Measurements from ENCODE around the gene FMN2. TPM values are rescaled to one million over a fixed set of nuclear protein-coding genes. Genes with fewer than 3 reads are reported as not detected.

Gene FMN2
- total RNA-seq (ENCODE audit: low replicate concordance), result 1.7 TPM in 2 replicates

GRCh38 chr1:240091614-240092300 is at the start of gene FMN2:
TSS of gene FMN2 (plus strand) at chr1:240091883. CDS start at chr1:240092110, 227 bp downstream.
- Mint-ChIP-seq H3K4me1 (peaks cover 39% of the 10 kb centered on the region), H3K9me3 (no peaks in the 10 kb centered on the region), H3K27ac (peak within 1 kb of the TSS; percentile 35), H3K36me3 (peaks cover 2% of the 10 kb centered on the region), H3K27me3 (ENCODE audit: insufficient read depth, low read depth) (peaks cover 6% of the 10 kb centered on the region), H3K4me3 (peak within 1 kb of the TSS; percentile 91)
- H3K4me2 ChIP-seq, result peak within 1 kb of the TSS; percentile 98
- H3F3A ChIP-seq (ENCODE audit: low read depth), result peaks cover 17% of the 10 kb centered on the region
- peaks cover 63% of the 10 kb centered on the region for H3K27me3 ChIP-seq
- peak within 1 kb of the TSS; percentile 94 for H3K4me3 ChIP-seq
- peak; percentile 88 for DNase-seq (ENCODE audit: low spot score)
- H2AFZ ChIP-seq (replicated peaks), result peak within 1 kb of the TSS; percentile 99
- no peaks in the 10 kb centered on the region for H3K79me2 ChIP-seq (ENCODE audit: low read depth)
- no peak within 1 kb of the TSS for H3K27ac ChIP-seq
- H4K20me1 ChIP-seq (ENCODE audit: low read depth), result peaks cover 16% of the 10 kb centered on the region
- no peak within 1 kb of the TSS for H3K9ac ChIP-seq
- H3K4me1 ChIP-seq, result peaks cover 20% of the 10 kb centered on the region
- no peaks in the 10 kb centered on the region for H3K9me3 ChIP-seq (ENCODE audit: low read depth)
- no peak for TF ChIP-seq EZH2 (IDR thresholded peaks at IDR 0.05)
- TF ChIP-seq, protein P1, sequence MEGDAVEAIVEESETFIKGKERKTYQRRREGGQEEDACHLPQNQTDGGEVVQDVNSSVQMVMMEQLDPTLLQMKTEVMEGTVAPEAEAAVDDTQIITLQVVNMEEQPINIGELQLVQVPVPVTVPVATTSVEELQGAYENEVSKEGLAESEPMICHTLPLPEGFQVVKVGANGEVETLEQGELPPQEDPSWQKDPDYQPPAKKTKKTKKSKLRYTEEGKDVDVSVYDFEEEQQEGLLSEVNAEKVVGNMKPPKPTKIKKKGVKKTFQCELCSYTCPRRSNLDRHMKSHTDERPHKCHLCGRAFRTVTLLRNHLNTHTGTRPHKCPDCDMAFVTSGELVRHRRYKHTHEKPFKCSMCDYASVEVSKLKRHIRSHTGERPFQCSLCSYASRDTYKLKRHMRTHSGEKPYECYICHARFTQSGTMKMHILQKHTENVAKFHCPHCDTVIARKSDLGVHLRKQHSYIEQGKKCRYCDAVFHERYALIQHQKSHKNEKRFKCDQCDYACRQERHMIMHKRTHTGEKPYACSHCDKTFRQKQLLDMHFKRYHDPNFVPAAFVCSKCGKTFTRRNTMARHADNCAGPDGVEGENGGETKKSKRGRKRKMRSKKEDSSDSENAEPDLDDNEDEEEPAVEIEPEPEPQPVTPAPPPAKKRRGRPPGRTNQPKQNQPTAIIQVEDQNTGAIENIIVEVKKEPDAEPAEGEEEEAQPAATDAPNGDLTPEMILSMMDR (IDR thresholded peaks at IDR 0.05), result peak; percentile 11
- TF ChIP-seq EZH2phosphoT487 (IDR thresholded peaks at IDR 0.05), result no peak
- H3K36me3 ChIP-seq, result no peaks in the 10 kb centered on the region

DNA sequence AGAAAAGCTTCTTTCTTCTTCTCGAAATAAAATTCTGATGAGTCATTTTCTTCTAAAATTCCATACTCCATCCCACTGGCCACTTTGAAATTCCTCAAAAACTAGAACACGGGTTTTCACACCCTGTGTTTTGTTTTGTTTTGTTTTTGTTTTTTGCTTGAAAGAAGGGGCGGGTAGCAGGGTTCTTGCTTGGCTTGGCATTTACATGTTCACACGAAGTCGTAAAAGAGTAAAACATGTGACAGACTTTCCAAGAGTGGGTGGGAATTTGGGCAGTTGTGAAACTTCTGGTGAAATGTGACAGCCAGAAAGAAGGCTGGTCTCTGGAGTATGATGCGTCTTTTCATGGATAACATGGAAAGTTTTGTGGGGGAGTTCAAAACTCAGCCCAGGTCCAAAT is 47.1 kb upstream of the FMN2 start:
- Mint-ChIP-seq H3K27ac (no peak overlapping the region), H3K4me3 (no peak overlapping the region), H3K9me3 (no peaks in the 10 kb centered on the region), H3K4me1 (no peaks in the 10 kb centered on the region), H3K27me3 (ENCODE audit: insufficient read depth, low read depth) (no peaks in the 10 kb centered on the region), H3K36me3 (no peaks in the 10 kb centered on the region)
- no peak overlapping the region for H3K27ac ChIP-seq
- H3K9ac ChIP-seq, result no peak overlapping the region
- no peak overlapping the region for H2AFZ ChIP-seq (replicated peaks)
- no peaks in the 10 kb centered on the region for H3K79me2 ChIP-seq (ENCODE audit: low read depth)
- no peak overlapping the region for H3K4me3 ChIP-seq
- H3F3A ChIP-seq (ENCODE audit: low read depth), result no peaks in the 10 kb centered on the region
- no peaks in the 10 kb centered on the region for H3K36me3 ChIP-seq
- TF ChIP-seq, protein P1 (IDR thresholded peaks at IDR 0.05), result no peak
- TF ChIP-seq EZH2 (IDR thresholded peaks at IDR 0.05), result no peak
- no peak for TF ChIP-seq EZH2phosphoT487 (IDR thresholded peaks at IDR 0.05)
- DNase-seq (ENCODE audit: low spot score), result no peak
- H3K4me2 ChIP-seq, result no peak overlapping the region
- no peaks in the 10 kb centered on the region for H4K20me1 ChIP-seq (ENCODE audit: low read depth)
- H3K9me3 ChIP-seq (ENCODE audit: low read depth), result no peaks in the 10 kb centered on the region
- H3K27me3 ChIP-seq, result no peaks in the 10 kb centered on the region
- H3K4me1 ChIP-seq, result no peaks in the 10 kb centered on the region

DNA sequence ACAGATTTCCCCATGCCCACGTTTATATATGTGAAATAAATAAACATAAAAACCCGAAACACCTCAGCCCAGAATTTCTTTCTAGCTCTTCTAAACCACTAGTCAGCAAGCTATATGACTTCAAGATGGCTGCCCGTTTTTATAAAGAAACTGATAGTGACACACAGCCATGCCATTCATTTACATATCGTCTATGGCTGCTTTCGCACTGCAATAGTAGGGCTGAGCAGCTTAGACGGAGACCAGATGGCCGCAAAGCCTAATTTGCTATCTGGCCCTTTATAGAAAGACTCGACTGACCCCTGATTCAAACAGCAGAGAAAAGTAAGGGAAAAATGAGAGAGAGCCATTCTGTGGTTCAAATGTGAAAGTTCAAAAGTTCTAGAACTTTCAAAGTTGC is 45.7 kb upstream of the FMN2 start:
- no peaks in the 10 kb centered on the region for H3K27me3 Mint-ChIP-seq (ENCODE audit: insufficient read depth, low read depth)
- no peaks in the 10 kb centered on the region for H3K4me1 Mint-ChIP-seq
- no peak overlapping the region for H3K9ac ChIP-seq

More for the DNA sequence above, 45.7 kb upstream of the FMN2 start:
- no peaks in the 10 kb centered on the region for H3K4me1 ChIP-seq
- Mint-ChIP-seq H3K27ac (no peak overlapping the region), H3K36me3 (no peaks in the 10 kb centered on the region), H3K9me3 (no peaks in the 10 kb centered on the region), H3K4me3 (no peak overlapping the region)
- H2AFZ ChIP-seq (replicated peaks), result no peak overlapping the region
- no peaks in the 10 kb centered on the region for H4K20me1 ChIP-seq (ENCODE audit: low read depth)
- no peaks in the 10 kb centered on the region for H3F3A ChIP-seq (ENCODE audit: low read depth)
- no peaks in the 10 kb centered on the region for H3K79me2 ChIP-seq (ENCODE audit: low read depth)
- H3K36me3 ChIP-seq, result no peaks in the 10 kb centered on the region
- no peak for DNase-seq (ENCODE audit: low spot score)
- H3K9me3 ChIP-seq (ENCODE audit: low read depth), result no peaks in the 10 kb centered on the region
- no peaks in the 10 kb centered on the region for H3K27me3 ChIP-seq
- no peak overlapping the region for H3K4me2 ChIP-seq
- no peak overlapping the region for H3K4me3 ChIP-seq
- H3K27ac ChIP-seq, result no peak overlapping the region
- TF ChIP-seq EZH2phosphoT487 (IDR thresholded peaks at IDR 0.05), result no peak
- TF ChIP-seq, protein P1 (IDR thresholded peaks at IDR 0.05), result no peak
- no peak for TF ChIP-seq EZH2 (IDR thresholded peaks at IDR 0.05)
